BLaER1 (cell line): ENCODE results near the gene TSNAX.
"Not testable (repeated sequence)": the region's sequence is repeated elsewhere in the genome, so short reads cannot be mapped to it uniquely, and the experiment has no call there.

Experiments
- H3K27ac ChIP-seq: shearing (Covaris generic); formaldehyde crosslinking; 2 replicates; pipeline ENCODE4 v1.8.1; 2022
- H3K27me3 ChIP-seq: shearing (Covaris generic); formaldehyde crosslinking; 2 replicates; pipeline ENCODE4 v1.8.1; 2022
- H3K36me3 ChIP-seq: shearing (Covaris generic); formaldehyde crosslinking; 2 replicates; pipeline ENCODE4 v1.8.1; 2022
- H3K4me1 ChIP-seq: shearing (Covaris generic); formaldehyde crosslinking; 2 replicates; pipeline ENCODE4 v1.8.1; 2022
- H3K4me2 ChIP-seq: shearing (Covaris generic); formaldehyde crosslinking; 2 replicates; pipeline ENCODE4 v1.8.1; 2022
- H3K4me3 ChIP-seq: shearing (Covaris generic); formaldehyde crosslinking; 2 replicates; pipeline ENCODE4 v1.8.1; 2022
- H3K9ac ChIP-seq: shearing (Covaris generic); formaldehyde crosslinking; 2 replicates; pipeline ENCODE4 v1.8.1; 2022
- H3K9me3 ChIP-seq: shearing (Covaris generic); formaldehyde crosslinking; 2 replicates; pipeline ENCODE4 v1.8.1; 2022
- H4K20me1 ChIP-seq: shearing (Covaris generic); formaldehyde crosslinking; 2 replicates; pipeline ENCODE4 v1.8.1; 2022
- Cebpa-rat ChIP-seq: shearing (Covaris generic); IDR thresholded peaks from 2 replicates; pipeline ENCODE4 v1.8.1; 2022

TSNAX gene

DNA sequence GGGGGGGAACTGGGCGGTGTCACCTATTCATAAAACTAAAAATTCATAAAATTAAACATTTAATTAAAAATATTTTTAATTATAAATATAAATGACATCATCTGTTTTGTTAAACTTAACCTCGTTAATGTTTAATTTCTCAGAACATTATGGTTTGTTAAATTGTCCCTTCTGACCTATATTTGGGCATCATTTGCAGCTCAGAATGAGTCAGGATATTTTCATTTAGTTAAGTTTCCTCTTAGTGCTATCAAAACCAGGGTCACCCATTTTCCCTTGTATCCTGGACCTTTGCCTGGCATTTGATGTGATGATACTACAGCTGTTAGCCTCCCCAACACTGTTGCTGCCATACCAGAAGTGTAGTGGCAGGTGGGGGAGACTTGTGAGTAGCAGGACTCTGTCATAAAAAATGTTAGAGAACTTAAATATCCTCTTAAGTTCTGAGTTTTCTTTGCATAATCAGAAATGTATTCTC, 30.3 kb downstream of the TSNAX start:
- no peak overlapping the region for H3K4me3 ChIP-seq
- peaks cover 37% of the 10 kb centered on the region for H4K20me1 ChIP-seq
- H3K27ac ChIP-seq: no peak overlapping the region
- no peaks in the 10 kb centered on the region for H3K27me3 ChIP-seq
- peaks cover 80% of the 10 kb centered on the region for H3K36me3 ChIP-seq
- no peaks in the 10 kb centered on the region for H3K4me1 ChIP-seq
- H3K4me2 ChIP-seq: no peak overlapping the region
- H3K9ac ChIP-seq: no peak overlapping the region
- no peaks in the 10 kb centered on the region for H3K9me3 ChIP-seq
- no peak for TF ChIP-seq Cebpa-rat

GRCh38 chr1:231561647-231562383, 33.3 kb downstream of the TSNAX start:
- Histone ChIP-seq H3K36me3 (peaks cover 79% of the 10 kb centered on the region), H3K9me3 (peaks cover under 1% of the 10 kb centered on the region; the same call in 1 of the 2 replicates), H3K9ac (no peak overlapping the region), H3K27me3 (no peaks in the 10 kb centered on the region), H3K4me2 (no peak overlapping the region), H3K4me1 (no peaks in the 10 kb centered on the region), H3K4me3 (no peak overlapping the region), H4K20me1 (peaks cover 35% of the 10 kb centered on the region), H3K27ac (no peak overlapping the region)
- TF ChIP-seq Cebpa-rat: no peak

DNA sequence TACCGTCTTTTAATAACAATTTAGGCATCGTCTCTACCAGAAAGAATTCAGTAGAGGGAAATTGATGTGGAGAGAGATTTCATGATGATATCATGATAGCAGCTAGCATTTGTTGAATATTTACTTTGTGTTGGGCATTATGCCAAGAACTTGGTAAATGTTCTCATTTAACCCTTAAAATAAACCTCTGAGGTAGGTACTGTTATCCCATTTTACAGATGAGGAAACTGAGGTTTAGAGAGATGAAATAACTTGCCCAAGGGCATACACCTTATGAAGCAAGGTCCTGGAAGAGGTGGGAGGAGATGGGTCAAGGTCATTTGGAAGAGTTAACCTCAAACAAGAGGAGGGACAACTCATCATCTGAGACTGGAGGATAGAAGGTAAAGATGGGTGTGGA, 34.8 kb downstream of the TSNAX start:
- no peak overlapping the region for H3K9ac ChIP-seq
- no peaks in the 10 kb centered on the region for H3K4me1 ChIP-seq
- no peaks in the 10 kb centered on the region for H3K27me3 ChIP-seq
- no peak overlapping the region for H3K4me3 ChIP-seq
- no peak for TF ChIP-seq Cebpa-rat
- H3K36me3 ChIP-seq: peaks cover 79% of the 10 kb centered on the region
- H4K20me1 ChIP-seq: peaks cover 21% of the 10 kb centered on the region
- H3K9me3 ChIP-seq: peaks cover 7% of the 10 kb centered on the region; the same call in 1 of the 2 replicates
- no peak overlapping the region for H3K27ac ChIP-seq
- H3K4me2 ChIP-seq: no peak overlapping the region

DNA sequence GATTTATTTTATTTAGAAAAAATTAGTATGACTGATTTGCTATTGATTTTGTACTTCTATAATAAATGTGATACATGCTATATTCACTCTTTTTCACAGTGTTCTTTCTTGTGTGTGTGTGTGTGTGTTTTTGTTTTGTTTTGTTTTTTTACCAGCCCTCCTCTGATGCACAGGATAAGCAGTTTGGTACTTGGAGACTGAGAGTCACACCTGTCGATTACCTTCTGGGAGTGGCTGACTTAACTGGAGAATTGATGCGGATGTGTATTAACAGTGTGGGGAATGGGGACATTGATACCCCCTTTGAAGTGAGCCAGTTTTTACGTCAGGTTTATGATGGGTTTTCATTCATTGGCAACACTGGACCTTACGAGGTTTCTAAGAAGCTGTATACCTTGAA, 35.9 kb downstream of the TSNAX start:
- no peak overlapping the region for H3K4me3 ChIP-seq
- no peaks in the 10 kb centered on the region for H3K27me3 ChIP-seq
- no peaks in the 10 kb centered on the region for H3K4me1 ChIP-seq
- peaks cover 81% of the 10 kb centered on the region for H3K36me3 ChIP-seq
- H3K27ac ChIP-seq: no peak overlapping the region
- TF ChIP-seq Cebpa-rat: no peak
- H3K9ac ChIP-seq: no peak overlapping the region
- H3K4me2 ChIP-seq: no peak overlapping the region
- H3K9me3 ChIP-seq: peaks cover 16% of the 10 kb centered on the region
- peaks cover 16% of the 10 kb centered on the region; the same call in 1 of the 2 replicates for H4K20me1 ChIP-seq

DNA sequence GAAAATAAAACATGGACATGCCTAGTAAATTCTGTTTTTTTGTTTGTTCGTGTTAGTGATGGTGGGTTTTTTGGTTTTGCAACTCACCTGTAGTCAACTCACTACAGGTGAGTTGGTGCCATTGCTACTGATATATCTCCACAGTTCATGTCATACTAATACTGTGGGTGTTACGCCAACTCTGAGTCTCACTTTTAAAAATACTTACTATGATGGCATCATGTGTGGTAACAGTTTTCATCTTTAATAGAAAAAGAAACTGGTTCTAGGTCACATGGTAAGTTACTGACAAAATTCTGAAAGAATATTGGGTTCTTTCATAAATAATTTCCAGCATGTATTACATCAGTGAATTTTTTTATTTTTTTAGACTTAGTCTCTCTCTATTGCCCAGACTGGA, 38.0 kb downstream of the TSNAX start:
- H4K20me1 ChIP-seq: 0 out of 2 replicates have a peak, but pooled peaks cover 7% of the 10 kb centered on the region
- peaks cover 72% of the 10 kb centered on the region for H3K36me3 ChIP-seq
- H3K27me3 ChIP-seq: no peaks in the 10 kb centered on the region
- no peak overlapping the region for H3K27ac ChIP-seq
- H3K9ac ChIP-seq: no peak overlapping the region
- TF ChIP-seq Cebpa-rat: no peak
- no peak overlapping the region for H3K4me3 ChIP-seq
- H3K4me2 ChIP-seq: no peak overlapping the region
- no peaks in the 10 kb centered on the region for H3K4me1 ChIP-seq
- H3K9me3 ChIP-seq: peaks cover 18% of the 10 kb centered on the region

DNA sequence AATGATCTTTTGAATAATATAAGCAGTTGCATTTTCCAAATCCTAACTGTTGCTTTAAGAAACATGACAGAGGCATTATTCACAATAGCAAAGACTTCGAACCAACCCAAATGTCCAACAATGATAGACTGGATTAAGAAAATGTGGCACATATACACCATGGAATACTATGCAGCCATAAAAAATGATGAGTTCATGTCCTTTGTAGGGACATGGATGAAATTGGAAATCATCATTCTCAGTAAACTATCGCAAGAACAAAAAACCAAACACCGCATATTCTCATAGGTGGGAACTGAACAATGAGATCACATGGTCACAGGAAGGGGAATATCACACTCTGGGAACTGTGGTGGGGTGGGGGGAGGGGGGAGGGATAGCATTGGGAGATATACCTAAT, 41.8 kb downstream of the TSNAX start:
- H3K4me2 ChIP-seq, H3K27me3 ChIP-seq, H3K4me1 ChIP-seq, H3K4me3 ChIP-seq, H3K9ac ChIP-seq, H3K27ac ChIP-seq, H4K20me1 ChIP-seq: not testable (repeated sequence)
- Histone ChIP-seq H3K36me3 (peaks cover 41% of the 10 kb centered on the region), H3K9me3 (peaks cover 18% of the 10 kb centered on the region)

- no peak for TF ChIP-seq Cebpa-rat
- Histone ChIP-seq H3K4me1 (no peaks in the 10 kb centered on the region), H3K36me3 (peaks cover 29% of the 10 kb centered on the region), H3K4me2 (no peak overlapping the region), H3K27me3 (no peaks in the 10 kb centered on the region), H3K9ac (no peak overlapping the region), H3K27ac (no peak overlapping the region), H3K9me3 (peaks cover 17% of the 10 kb centered on the region), H4K20me1 (no peaks in the 10 kb centered on the region), H3K4me3 (no peak overlapping the region)
These were observed 43.4 kb downstream of the TSNAX start for GRCh38 chr1:231571904-231572303.

- Histone ChIP-seq H3K27ac (no peak overlapping the region), H4K20me1 (no peaks in the 10 kb centered on the region), H3K4me1 (no peaks in the 10 kb centered on the region), H3K27me3 (no peaks in the 10 kb centered on the region), H3K4me2 (no peak overlapping the region), H3K9me3 (no peaks in the 10 kb centered on the region), H3K9ac (no peak overlapping the region), H3K36me3 (no peaks in the 10 kb centered on the region), H3K4me3 (no peak overlapping the region)
- no peak for TF ChIP-seq Cebpa-rat
These were observed 47.0 kb downstream of the TSNAX start for GRCh38 chr1:231575472-231575871.

- Histone ChIP-seq H3K4me1 (no peaks in the 10 kb centered on the region), H3K4me2 (no peak overlapping the region), H3K9ac (no peak overlapping the region), H3K36me3 (no peaks in the 10 kb centered on the region), H3K27me3 (no peaks in the 10 kb centered on the region), H3K9me3 (no peaks in the 10 kb centered on the region), H3K27ac (no peak overlapping the region), H4K20me1 (no peaks in the 10 kb centered on the region), H3K4me3 (no peak overlapping the region)
- no peak for TF ChIP-seq Cebpa-rat
These were observed 48.6 kb downstream of the TSNAX start for GRCh38 chr1:231576804-231577718.

DNA sequence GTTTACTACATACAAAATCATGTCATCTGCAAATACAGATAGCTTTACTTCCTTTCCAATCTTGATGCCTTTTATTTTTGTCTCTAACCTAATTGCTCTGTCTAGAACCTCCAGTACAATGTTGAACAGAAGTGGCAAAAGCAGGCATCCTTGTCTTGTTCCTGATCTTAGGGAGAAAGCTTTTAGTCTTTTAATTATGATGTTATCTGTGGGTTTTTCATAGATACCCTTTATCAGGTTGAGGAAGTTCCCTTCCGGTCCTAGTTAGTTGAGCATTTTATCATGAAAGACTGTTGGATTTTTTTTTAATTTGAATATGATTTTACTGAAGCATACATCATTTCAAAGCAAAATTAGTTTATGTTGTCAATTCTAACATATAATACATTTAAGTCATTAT, 52.4 kb downstream of the TSNAX start:
- Histone ChIP-seq H3K9me3 (no peaks in the 10 kb centered on the region), H3K4me2 (no peak overlapping the region), H3K36me3 (no peaks in the 10 kb centered on the region), H3K27me3 (no peaks in the 10 kb centered on the region), H4K20me1 (no peaks in the 10 kb centered on the region), H3K4me1 (peaks cover 15% of the 10 kb centered on the region), H3K4me3 (no peak overlapping the region), H3K27ac (no peak overlapping the region), H3K9ac (no peak overlapping the region)
- no peak for TF ChIP-seq Cebpa-rat
